SU-DHL-6 (cell line): Measurements from ENCODE around the gene KCNQ1OT1.

Experiments
- H2AFZ ChIP-seq: fragments of 200-600 bp; sonication (generic); 2 replicates; pipeline ENCODE4 v1.6.1; 2014; ENCODE audit warnings: low read depth, mild to moderate bottlenecking, moderate library complexity, mixed read lengths, antibody characterized with exemption, low read length; ENCODE audit not compliant: severe bottlenecking
- H3F3A ChIP-seq: fragments of 200-600 bp; shearing (Covaris generic); 2 replicates; pipeline ENCODE4 v1.6.0; 2016; ENCODE audit warnings: antibody characterized with exemption, mild to moderate bottlenecking; ENCODE audit not compliant: insufficient read depth
- H3K27ac ChIP-seq: fragments of 200-600 bp; sonication (generic); 2 replicates; pipeline ENCODE4 v1.5.1; 2016; ENCODE audit warnings: low read depth, mild to moderate bottlenecking, low read length, moderate library complexity, mixed read lengths
- H3K27me3 ChIP-seq: fragments of 200-600 bp; sonication (generic), shearing (Covaris generic); 2 replicates; pipeline ENCODE4 v1.6.0; 2014; ENCODE audit warnings: mild to moderate bottlenecking, low read length
- H3K36me3 ChIP-seq: fragments of 200-600 bp; sonication (generic); 2 replicates; pipeline ENCODE4 v1.6.1; 2014; ENCODE audit warnings: mild to moderate bottlenecking, low read length, mixed read lengths
- H3K4me2 ChIP-seq: fragments of 300-600, 200-600 bp; shearing (Covaris generic), sonication (generic); 2 replicates; pipeline ENCODE4 v1.6.0; 2014; ENCODE audit warnings: low read length, low read depth, mild to moderate bottlenecking; ENCODE audit not compliant: poor library complexity, severe bottlenecking
- H3K4me3 ChIP-seq: fragments of 200-600 bp; sonication (generic); 2 replicates; pipeline ENCODE4 v1.5.1; 2014; ENCODE audit warnings: antibody characterized with exemption, low read length, mild to moderate bottlenecking, mixed read lengths; ENCODE audit not compliant: insufficient read depth, poor library complexity, severe bottlenecking
- H3K79me2 ChIP-seq: fragments of 200-600 bp; sonication (generic); 2 replicates; pipeline ENCODE4 v1.6.1; 2014; ENCODE audit warnings: mild to moderate bottlenecking, low read length, moderate library complexity; ENCODE audit not compliant: insufficient read depth
- H3K9ac ChIP-seq: fragments of 200-600 bp; sonication (generic); 2 replicates; pipeline ENCODE4 v1.7.0; 2014; ENCODE audit warnings: mild to moderate bottlenecking, low read length
- H3K9me2 ChIP-seq: fragments of 200-600 bp; sonication (generic); replicated peaks from 2 replicates; pipeline ENCODE4 v1.6.1; 2014; ENCODE audit warnings: low read length; ENCODE audit not compliant: insufficient read depth
- H3K9me3 ChIP-seq: fragments of 200-600 bp; sonication (generic); 2 replicates; pipeline ENCODE4 v1.6.1; 2014; ENCODE audit warnings: low read length, mixed read lengths; ENCODE audit not compliant: insufficient read depth
- H4K20me1 ChIP-seq: fragments of 200-600 bp; sonication (generic); 2 replicates; pipeline ENCODE4 v1.6.1; 2014; ENCODE audit warnings: low read depth, mild to moderate bottlenecking, antibody characterized with exemption, low read length, moderate library complexity, mixed read lengths
- CTCF ChIP-seq: fragments of 200-600 bp; sonication (generic); IDR thresholded peaks from one replicate; pipeline ENCODE4 v1.5.1; 2017; ENCODE audit warnings: antibody characterized with exemption, mild to moderate bottlenecking, low read length, moderate library complexity; ENCODE audit not compliant: insufficient read depth, poor library complexity, severe bottlenecking
- EZH2phosphoT487 ChIP-seq: fragments of 200-600 bp; sonication (generic), shearing (Covaris generic); conservative IDR thresholded peaks from 2 replicates; pipeline ENCODE4 v1.6.1; 2018; ENCODE audit warnings: mild to moderate bottlenecking, antibody characterized with exemption, low read length, moderate library complexity, mixed read lengths

Gene KCNQ1OT1

DNA sequence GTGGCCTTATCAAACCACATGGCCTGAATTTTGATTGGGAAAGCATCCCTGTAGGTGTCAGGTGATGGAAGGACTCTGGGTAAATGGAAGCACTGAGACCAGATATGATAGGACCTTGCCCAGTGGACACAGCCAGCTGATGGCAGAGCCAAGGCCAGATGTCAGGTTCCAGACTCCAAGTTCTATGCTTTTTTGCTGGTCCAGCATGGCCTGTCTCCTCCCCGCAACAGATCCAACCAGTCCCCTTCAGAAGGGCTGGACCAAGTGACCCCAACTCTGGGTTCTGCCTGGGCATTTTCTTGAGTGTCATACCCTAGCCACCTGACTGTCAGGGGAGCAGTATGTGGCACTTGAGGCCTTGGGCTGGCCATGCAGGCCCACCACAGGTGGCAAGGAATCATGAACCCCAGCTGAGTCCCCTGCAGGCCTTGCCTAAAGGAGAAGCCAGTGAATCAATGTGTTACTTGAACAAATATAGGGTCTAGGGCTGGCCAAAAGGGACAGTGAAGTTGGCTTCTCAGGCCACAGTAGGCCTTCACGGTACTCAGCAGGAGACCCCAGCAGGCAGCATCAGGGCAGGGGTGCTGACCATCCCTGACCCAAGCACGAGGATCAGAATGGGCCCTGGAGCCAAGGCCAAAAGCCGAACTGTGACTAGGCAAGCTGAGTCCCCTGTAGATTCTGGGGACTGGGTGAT lies 27.1 kb downstream of the KCNQ1OT1 start:
- Histone ChIP-seq H3K4me3 (no peak overlapping the region), H3K9me3 (no peaks in the 10 kb centered on the region), H3K9ac (no peak overlapping the region), H3K4me2 (no peak overlapping the region), H3K27ac (no peak overlapping the region), H3K79me2 (no peaks in the 10 kb centered on the region), H2AFZ (no peak overlapping the region), H3K27me3 (no peaks in the 10 kb centered on the region), H4K20me1 (no peaks in the 10 kb centered on the region), H3K9me2 (no peaks in the 10 kb centered on the region), H3F3A (no peaks in the 10 kb centered on the region), H3K36me3 (no peaks in the 10 kb centered on the region)
- no peak for TF ChIP-seq EZH2phosphoT487
- no peak for TF ChIP-seq CTCF

DNA sequence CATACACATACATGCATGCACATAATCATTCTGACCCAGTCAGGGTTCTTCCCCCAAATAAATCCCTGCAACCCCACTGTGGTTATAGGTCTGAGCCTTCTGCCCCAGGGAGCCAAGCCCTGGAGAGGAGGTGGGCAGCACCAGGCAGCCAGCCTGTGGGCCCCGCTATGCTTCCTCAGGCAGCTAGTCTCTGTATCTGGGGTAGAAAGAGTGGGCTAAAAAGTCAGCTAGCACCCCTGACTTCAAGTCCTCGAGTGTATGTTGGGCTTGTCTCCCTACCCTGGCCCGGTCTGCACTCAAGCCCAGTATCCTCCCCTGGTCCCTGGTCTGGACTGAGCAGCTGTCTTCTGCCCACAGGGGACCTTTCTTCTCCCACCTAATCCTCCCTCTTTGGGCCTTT lies 28.0 kb downstream of the KCNQ1OT1 start:
- no peaks in the 10 kb centered on the region for H3K9me3 ChIP-seq
- TF ChIP-seq CTCF (no peak), EZH2phosphoT487 (no peak)
- H3K27me3 ChIP-seq, result no peaks in the 10 kb centered on the region
- no peak overlapping the region for H3K27ac ChIP-seq
- no peak overlapping the region for H3K4me2 ChIP-seq
- H2AFZ ChIP-seq, result no peak overlapping the region
- no peaks in the 10 kb centered on the region for H3F3A ChIP-seq
- no peaks in the 10 kb centered on the region for H3K9me2 ChIP-seq
- H3K4me3 ChIP-seq, result no peak overlapping the region
- H4K20me1 ChIP-seq, result no peaks in the 10 kb centered on the region
- no peaks in the 10 kb centered on the region for H3K79me2 ChIP-seq
- H3K36me3 ChIP-seq, result no peaks in the 10 kb centered on the region
- H3K9ac ChIP-seq, result no peak overlapping the region

- no peak overlapping the region for H2AFZ ChIP-seq
- no peak overlapping the region for H3K4me2 ChIP-seq
- no peaks in the 10 kb centered on the region for H4K20me1 ChIP-seq
- H3K9ac ChIP-seq, result no peak overlapping the region
- no peak overlapping the region for H3K27ac ChIP-seq
- no peaks in the 10 kb centered on the region for H3K36me3 ChIP-seq
- no peak for TF ChIP-seq CTCF
- TF ChIP-seq EZH2phosphoT487, result no peak
- H3F3A ChIP-seq, result no peaks in the 10 kb centered on the region
- no peak overlapping the region for H3K4me3 ChIP-seq
- H3K27me3 ChIP-seq, result no peaks in the 10 kb centered on the region
- no peaks in the 10 kb centered on the region for H3K9me3 ChIP-seq
- H3K9me2 ChIP-seq, result no peaks in the 10 kb centered on the region
- no peaks in the 10 kb centered on the region for H3K79me2 ChIP-seq
Measured at GRCh38 chr11:2670541-2671100, 29.2 kb downstream of the KCNQ1OT1 start.
